GM12891 (cell line): ENCODE data around the gene ARL17B.
"Not testable (repeated sequence)": the region's sequence is repeated elsewhere in the genome, so short reads cannot be mapped to it uniquely, and the experiment has no call there.

Experiments used
- PAX5 ChIP-seq: IDR thresholded peaks from 2 replicates; pipeline ENCODE4 v1.6.1; 2011; ENCODE audit warnings: low read length, moderate library complexity, mild to moderate bottlenecking; ENCODE audit not compliant: insufficient read depth, severe bottlenecking
- POLR2A ChIP-seq: IDR thresholded peaks from 2 replicates; pipeline ENCODE4 v1.6.1; 2011; ENCODE audit warnings: low read depth, low read length, control low read depth
- POLR2AphosphoS5 ChIP-seq: IDR thresholded peaks from 2 replicates; pipeline ENCODE4 v1.6.1; 2011; ENCODE audit warnings: low read depth, low read length, control low read depth
- POU2F2 ChIP-seq: IDR thresholded peaks from 2 replicates; pipeline ENCODE4 v1.6.1; 2011; ENCODE audit warnings: low read depth, mild to moderate bottlenecking, control low read depth, low read length, moderate library complexity
- TAF1 ChIP-seq: IDR thresholded peaks from 2 replicates; pipeline ENCODE4 v1.6.1; 2011; ENCODE audit warnings: low read depth, low read length, control low read depth

GRCh38 chr17:46266063-46266655 lies 95.4 kb downstream of the ARL17B start:
- not testable (repeated sequence) for TF ChIP-seq POLR2AphosphoS5, POLR2A, TAF1, POU2F2, PAX5
